ENCODE measurements around the gene HECA.
A peak's percentile ranks its signal among the peaks of the same experiment; 100 is the strongest.
"Not testable (repeated sequence)": the region's sequence is repeated elsewhere in the genome, so short reads cannot be mapped to it uniquely, and the experiment has no call there.

Gene HECA

GRCh38 chr6:139134064-139134395, 850 bp upstream of the HECA start:
- no peaks in the 10 kb centered on the region for H3K9me2 ChIP-seq (replicated peaks; ENCODE audit: insufficient read depth, low read length)
- peaks cover 12% of the 10 kb centered on the region; the same call in 1 of the 2 replicates for H3F3A ChIP-seq (ENCODE audit: insufficient read depth)
- H3K27ac ChIP-seq (ENCODE audit: low read depth, low read length): no peak overlapping the region; the same call in 1 of the 2 replicates
- no peak overlapping the region for H3K9ac ChIP-seq (ENCODE audit: low read length)
- H3K27me3 ChIP-seq (ENCODE audit: low read length): no peaks in the 10 kb centered on the region
- H2AFZ ChIP-seq (ENCODE audit: low read depth, low read length, severe bottlenecking): peak overlapping the region; percentile 27
- TF ChIP-seq CTCF (IDR thresholded peaks at IDR 0.05; ENCODE audit: insufficient read depth, low read length, poor library complexity, severe bottlenecking): no peak
- TF ChIP-seq EZH2phosphoT487 (conservative IDR thresholded peaks at IDR 0.05; ENCODE audit: low read length): no peak
- H3K4me2 ChIP-seq (ENCODE audit: low read depth, low read length, poor library complexity, severe bottlenecking): peak overlapping the region; percentile 33
- H3K9me3 ChIP-seq (ENCODE audit: insufficient read depth, low read length): no peaks in the 10 kb centered on the region
- no peaks in the 10 kb centered on the region for H4K20me1 ChIP-seq (ENCODE audit: low read depth, low read length)
- H3K79me2 ChIP-seq (ENCODE audit: insufficient read depth, low read length): peaks cover 29% of the 10 kb centered on the region
- H3K4me3 ChIP-seq (ENCODE audit: insufficient read depth, low read length, poor library complexity, severe bottlenecking): no peak overlapping the region
- no peaks in the 10 kb centered on the region; the same call in 1 of the 2 replicates for H3K36me3 ChIP-seq (ENCODE audit: low read length)

GRCh38 chr6:139135578-139136545, 982 bp downstream of the HECA start:
- peak overlapping the region; percentile 63 for H3K27ac ChIP-seq (ENCODE audit: low read depth, low read length)

GRCh38 chr6:139137706-139138105, 2.8 kb downstream of the HECA start:
- Histone ChIP-seq H3F3A (ENCODE audit: insufficient read depth) (peaks cover 12% of the 10 kb centered on the region; the same call in 1 of the 2 replicates), H2AFZ (ENCODE audit: low read depth, low read length, severe bottlenecking) (no peak overlapping the region), H3K27ac (ENCODE audit: low read depth, low read length) (no peak overlapping the region), H3K4me3 (ENCODE audit: insufficient read depth, low read length, poor library complexity, severe bottlenecking) (no peak overlapping the region), H3K27me3 (ENCODE audit: low read length) (no peaks in the 10 kb centered on the region), H3K4me2 (ENCODE audit: low read depth, low read length, poor library complexity, severe bottlenecking) (peak overlapping the region; percentile 83), H3K9ac (ENCODE audit: low read length) (no peak overlapping the region), H3K9me2 (replicated peaks; ENCODE audit: insufficient read depth, low read length) (no peaks in the 10 kb centered on the region), H3K36me3 (ENCODE audit: low read length) (no peaks in the 10 kb centered on the region; the same call in 1 of the 2 replicates), H3K9me3 (ENCODE audit: insufficient read depth, low read length) (no peaks in the 10 kb centered on the region), H4K20me1 (ENCODE audit: low read depth, low read length) (no peaks in the 10 kb centered on the region), H3K79me2 (ENCODE audit: insufficient read depth, low read length) (peaks cover 51% of the 10 kb centered on the region)
- TF ChIP-seq EZH2phosphoT487 (conservative IDR thresholded peaks at IDR 0.05; ENCODE audit: low read length) (no peak), CTCF (IDR thresholded peaks at IDR 0.05; ENCODE audit: insufficient read depth, low read length, poor library complexity, severe bottlenecking) (no peak)

More at GRCh38 chr6:139135578-139136545, 982 bp downstream of the HECA start:
- H3K27me3 ChIP-seq (ENCODE audit: low read length): no peaks in the 10 kb centered on the region
- H3K9ac ChIP-seq (ENCODE audit: low read length): peak overlapping the region; percentile 90
- H3K4me3 ChIP-seq (ENCODE audit: insufficient read depth, low read length, poor library complexity, severe bottlenecking): peak overlapping the region; percentile 77
- no peak for TF ChIP-seq CTCF (IDR thresholded peaks at IDR 0.05; ENCODE audit: insufficient read depth, low read length, poor library complexity, severe bottlenecking)
- TF ChIP-seq EZH2phosphoT487 (conservative IDR thresholded peaks at IDR 0.05; ENCODE audit: low read length): no peak
- peak overlapping the region; percentile 99 for H2AFZ ChIP-seq (ENCODE audit: low read depth, low read length, severe bottlenecking)
- H3K9me2 ChIP-seq (replicated peaks; ENCODE audit: insufficient read depth, low read length): no peaks in the 10 kb centered on the region
- H3K9me3 ChIP-seq (ENCODE audit: insufficient read depth, low read length): no peaks in the 10 kb centered on the region
- H3F3A ChIP-seq (ENCODE audit: insufficient read depth): peaks cover 12% of the 10 kb centered on the region; the same call in 1 of the 2 replicates
- H4K20me1 ChIP-seq (ENCODE audit: low read depth, low read length): no peaks in the 10 kb centered on the region
- no peaks in the 10 kb centered on the region; the same call in 1 of the 2 replicates for H3K36me3 ChIP-seq (ENCODE audit: low read length)
- peak overlapping the region; percentile 83 for H3K4me2 ChIP-seq (ENCODE audit: low read depth, low read length, poor library complexity, severe bottlenecking)
- peaks cover 44% of the 10 kb centered on the region for H3K79me2 ChIP-seq (ENCODE audit: insufficient read depth, low read length)

- H3K4me2 ChIP-seq (ENCODE audit: low read depth, low read length, poor library complexity, severe bottlenecking); H3K9me3 ChIP-seq (ENCODE audit: insufficient read depth, low read length); H3K27ac ChIP-seq (ENCODE audit: low read depth, low read length); H3K27me3 ChIP-seq (ENCODE audit: low read length); H2AFZ ChIP-seq (ENCODE audit: low read depth, low read length, severe bottlenecking); H3K9ac ChIP-seq (ENCODE audit: low read length); H3K9me2 ChIP-seq (replicated peaks; ENCODE audit: insufficient read depth, low read length); H3K4me3 ChIP-seq (ENCODE audit: insufficient read depth, low read length, poor library complexity, severe bottlenecking); H3K36me3 ChIP-seq (ENCODE audit: low read length); H3F3A ChIP-seq (ENCODE audit: insufficient read depth); H4K20me1 ChIP-seq (ENCODE audit: low read depth, low read length): not testable (repeated sequence)
- H3K79me2 ChIP-seq (ENCODE audit: insufficient read depth, low read length): peaks cover 67% of the 10 kb centered on the region
Measured at GRCh38 chr6:139140854-139141253, 6.0 kb downstream of the HECA start.
